PC-9 (cell line): ENCODE data around the gene COL23A1.

Experiments
- CTCF ChIP-seq: fragments of 200-600 bp; sonication (generic); conservative IDR thresholded peaks from 2 replicates; pipeline ENCODE4 v1.6.1; 2017; ENCODE audit warnings: mixed run types, antibody characterized with exemption, mild to moderate bottlenecking, moderate library complexity
- EZH2 ChIP-seq: fragments of 200-600 bp; sonication (generic); IDR thresholded peaks from 2 replicates; pipeline ENCODE4 v1.8.0; 2017; ENCODE audit warnings: antibody characterized with exemption, low read depth

GRCh38 chr5:178505639-178506407 is 84.4 kb downstream of the COL23A1 start:
- no peak for TF ChIP-seq EZH2
- no peak for TF ChIP-seq CTCF
